ENCODE measurements around the gene APBA2. TPM values are rescaled to one million over a fixed set of nuclear protein-coding genes. Genes with fewer than 3 reads are reported as not detected.

Gene APBA2
- total and polyA plus RNA-seq, 2 of the 4 experiments (the other 2 are of a cell fraction): 21.7 to 33.0 TPM

- Histone ChIP-seq H2AK9ac (replicated peaks; ENCODE audit: low read depth, low read length, poor library complexity) (no peak overlapping the region), H4K8ac (ENCODE audit: low read depth in 2 of 2, low read length in 2 of 2) (no peak overlapping the region), H2BK5ac (ENCODE audit: low read depth, low read length, poor library complexity, severe bottlenecking) (no peak overlapping the region), H2AK5ac (ENCODE audit: low read depth, low read length) (peak overlapping the region; percentile 16; the same call in 1 of the 2 replicates), H3K4me3 (ENCODE audit: insufficient read depth, low read depth, low read length) (no peak overlapping the region), H2AFZ (replicated peaks; ENCODE audit: low read length, poor library complexity) (no peak overlapping the region), H3K4ac (ENCODE audit: low read depth, low read length) (peak overlapping the region; percentile 29; the same call in 1 of the 2 replicates), H3K27me3 (ENCODE audit: control insufficient read depth, insufficient read depth, low read length) (no peaks in the 10 kb centered on the region), H2BK20ac (ENCODE audit: low read depth, low read length) (peak overlapping the region; percentile 0; the same call in 1 of the 2 replicates), H2BK15ac (ENCODE audit: low read depth, low read length) (no peak overlapping the region; the same call in 2 of the 3 replicates), H4K5ac (ENCODE audit: low read depth, low read length) (no peak overlapping the region), H3K27ac (ENCODE audit: insufficient read depth, low read length) (no peak overlapping the region), H3K36me3 (ENCODE audit: control insufficient read depth, insufficient read depth, low read length) (0 out of 2 replicates have a peak, but pooled peaks cover 2% of the 10 kb centered on the region), H3K23ac (ENCODE audit: low read depth, low read length) (no peak overlapping the region), H3K4me2 (ENCODE audit: low read depth, low read length) (no peak overlapping the region), H4K91ac (ENCODE audit: insufficient read depth, low read depth, low read length) (no peak overlapping the region), H3K9me3 (ENCODE audit: control insufficient read depth, insufficient read depth, low read length) (no peaks in the 10 kb centered on the region; the same call in 1 of the 2 replicates), H3K4me1 (ENCODE audit: control insufficient read depth, insufficient read depth, low read length) (peaks cover 14% of the 10 kb centered on the region), H3K9me1 (ENCODE audit: insufficient read depth, low read length) (peaks cover 23% of the 10 kb centered on the region), H4K20me1 (ENCODE audit: insufficient read depth, low read length) (peaks cover 17% of the 10 kb centered on the region; the same call in 1 of the 2 replicates), H3K14ac (replicated peaks; ENCODE audit: low read depth, low read length) (no peak overlapping the region), H2BK120ac (ENCODE audit: low read depth, low read length) (no peak overlapping the region), H3K18ac (ENCODE audit: low read depth, low read length) (no peak overlapping the region), H3K9ac (ENCODE audit: low read depth, low read length) (no peak overlapping the region), H3K79me1 (ENCODE audit: low read depth in 1 of 2, low read length in 2 of 2) (peaks cover 17 to 87% of the 10 kb centered on the region in 2 experiments), H3K56ac (ENCODE audit: extremely low read depth, insufficient read depth, low read length) (no peak overlapping the region)
- dilution Hi-C loops (cut with HindIII; ENCODE audit: low sequenced_read_pairs, unreplicated experiment) (no loop called here), intact Hi-C loops (cut with micrococcal nuclease) (no loop called here), in situ Hi-C loops (cut with MboI; ENCODE audit: low sequenced_read_pairs) (no loop called here)
- TF ChIP-seq MAFK (IDR thresholded peaks at IDR 0.05; ENCODE audit: low read depth, low read length) (no peak), NFE2L2 (IDR thresholded peaks at IDR 0.05; ENCODE audit: low read depth, low read length) (no peak), RAD21 (IDR thresholded peaks at IDR 0.05; ENCODE audit: low read length) (no peak), ELK1 (IDR thresholded peaks at IDR 0.05; ENCODE audit: borderline replicate concordance, low read depth, low read length) (no peak), POLR2A (IDR thresholded peaks at IDR 0.05; ENCODE audit: low read depth, low read length) (no peak), MXI1 (IDR thresholded peaks at IDR 0.05; ENCODE audit: borderline replicate concordance, low read depth, low read length) (no peak), CTCF (conservative IDR thresholded peaks at IDR 0.05; ENCODE audit: low read depth, low read length) (no peak), CHD1 (IDR thresholded peaks at IDR 0.05; ENCODE audit: low read depth, low read length) (no peak), USF2 (IDR thresholded peaks at IDR 0.05; ENCODE audit: low read depth, low read length) (no peak), CEBPB (IDR thresholded peaks at IDR 0.05; ENCODE audit: low read depth, low read length) (no peak), MAZ (IDR thresholded peaks at IDR 0.05; ENCODE audit: borderline replicate concordance, low read depth, low read length) (no peak), BHLHE40 (IDR thresholded peaks at IDR 0.05; ENCODE audit: low read depth, low read length) (no peak), FOS (IDR thresholded peaks at IDR 0.05; ENCODE audit: low read depth, low read length) (no peak), RFX5 (IDR thresholded peaks at IDR 0.05; ENCODE audit: low read depth, low read length) (no peak), RCOR1 (IDR thresholded peaks at IDR 0.05; ENCODE audit: insufficient replicate concordance, low read length) (no peak), SMC3 (IDR thresholded peaks at IDR 0.05; ENCODE audit: low read depth, low read length) (no peak)
- DNase-seq: no peak
- ATAC-seq (ENCODE audit: low read depth): no peak
- POLR2A ChIA-PET (ENCODE audit: unreplicated experiment): no interaction called here
- CTCF ChIA-PET: no interaction called here
- BruUV-seq (replicated peaks): no TSS peak
- WGBS, 2 experiments (ENCODE audit: extremely low coverage in 2 of 2, insufficient read length in 1 of 2): 96% methylated on average over 5 of the region's 13 CpGs; no CpG with 5 or more reads in 1 of the 2 experiments
Measured at GRCh38 chr15:28895146-28895545, 9.4 kb downstream of the APBA2 start.
